ENCODE results near the gene SYTL3.

GRCh38 chr6:158607411-158608170 is 42.3 kb upstream of the SYTL3 start:
- TF ChIP-seq TBL1XR1 (IDR thresholded peaks at IDR 0.05; ENCODE audit: low read length in 2 of 2): no peak
- no peak for TF ChIP-seq ZBTB7A (IDR thresholded peaks at IDR 0.05; ENCODE audit: borderline replicate concordance, control insufficient read depth, low read depth, low read length)
- no peak for TF ChIP-seq CHD2 (IDR thresholded peaks at IDR 0.05; ENCODE audit: low read depth, low read length)
- TF ChIP-seq MXD1 (CRISPR knock-in tag; IDR thresholded peaks at IDR 0.05; ENCODE audit: borderline replicate concordance, poor library complexity, severe bottlenecking): no peak
- TF ChIP-seq TARDBP (IDR thresholded peaks at IDR 0.05): no peak
- TF ChIP-seq KDM5B (IDR thresholded peaks at IDR 0.05; ENCODE audit: insufficient replicate concordance, low read depth, low read length): no peak
- TF ChIP-seq ZNF143 (CRISPR knock-in tag; IDR thresholded peaks at IDR 0.05): no peak
- TF ChIP-seq, protein P1, sequence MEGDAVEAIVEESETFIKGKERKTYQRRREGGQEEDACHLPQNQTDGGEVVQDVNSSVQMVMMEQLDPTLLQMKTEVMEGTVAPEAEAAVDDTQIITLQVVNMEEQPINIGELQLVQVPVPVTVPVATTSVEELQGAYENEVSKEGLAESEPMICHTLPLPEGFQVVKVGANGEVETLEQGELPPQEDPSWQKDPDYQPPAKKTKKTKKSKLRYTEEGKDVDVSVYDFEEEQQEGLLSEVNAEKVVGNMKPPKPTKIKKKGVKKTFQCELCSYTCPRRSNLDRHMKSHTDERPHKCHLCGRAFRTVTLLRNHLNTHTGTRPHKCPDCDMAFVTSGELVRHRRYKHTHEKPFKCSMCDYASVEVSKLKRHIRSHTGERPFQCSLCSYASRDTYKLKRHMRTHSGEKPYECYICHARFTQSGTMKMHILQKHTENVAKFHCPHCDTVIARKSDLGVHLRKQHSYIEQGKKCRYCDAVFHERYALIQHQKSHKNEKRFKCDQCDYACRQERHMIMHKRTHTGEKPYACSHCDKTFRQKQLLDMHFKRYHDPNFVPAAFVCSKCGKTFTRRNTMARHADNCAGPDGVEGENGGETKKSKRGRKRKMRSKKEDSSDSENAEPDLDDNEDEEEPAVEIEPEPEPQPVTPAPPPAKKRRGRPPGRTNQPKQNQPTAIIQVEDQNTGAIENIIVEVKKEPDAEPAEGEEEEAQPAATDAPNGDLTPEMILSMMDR (IDR thresholded peaks at IDR 0.05 in 2 of 3, conservative IDR thresholded peaks at IDR 0.05 in 1 of 3; ENCODE audit: insufficient read depth in 2 of 3, low read depth in 1 of 3, low read length in 3 of 3): no peak
- no peak for TF ChIP-seq POLR2A (conservative IDR thresholded peaks at IDR 0.05)
- TF ChIP-seq, protein P2, sequence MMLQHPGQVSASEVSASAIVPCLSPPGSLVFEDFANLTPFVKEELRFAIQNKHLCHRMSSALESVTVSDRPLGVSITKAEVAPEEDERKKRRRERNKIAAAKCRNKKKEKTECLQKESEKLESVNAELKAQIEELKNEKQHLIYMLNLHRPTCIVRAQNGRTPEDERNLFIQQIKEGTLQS (IDR thresholded peaks at IDR 0.05): no peak
- TF ChIP-seq, protein P2 (CRISPR knock-in tag; conservative IDR thresholded peaks at IDR 0.05): no peak
- no peak for TF ChIP-seq LEF1 (IDR thresholded peaks at IDR 0.05)
- TF ChIP-seq ARNT (IDR thresholded peaks at IDR 0.05): no peak
- TF ChIP-seq MYBL2 (IDR thresholded peaks at IDR 0.05; ENCODE audit: low read depth): no peak
- TF ChIP-seq MYBL2 (CRISPR knock-in tag; IDR thresholded peaks at IDR 0.05; ENCODE audit: borderline replicate concordance): no peak
- TF ChIP-seq E2F5 (CRISPR knock-in tag; IDR thresholded peaks at IDR 0.05): no peak

Measured in K562 (cell line).